Lower lobe of right lung (tissue), 2 donors: ENCODE measurements around the gene CCP110. TPM values are rescaled to one million over a fixed set of nuclear protein-coding genes. Genes with fewer than 3 reads are reported as not detected.

Experiments used
- ATAC-seq, 2 donors: fragments of 200-7000 bp; cut with Tn5 transposase; one replicate each; pipeline ENCODE4 v1.9.1; 2020 to 2022; ENCODE audit warnings: mild to moderate bottlenecking in 2 of 2, moderate library complexity in 2 of 2
- DNase-seq: peaks from one replicate; pipeline ENCODE4 v3.0.0-alpha.2; 2020
- H3K27ac ChIP-seq: fragments of 200-600 bp; one replicate; pipeline ENCODE4 v1.8.0; 2022
- H3K27me3 ChIP-seq: fragments of 200-600 bp; one replicate; pipeline ENCODE4 v1.8.0; 2022; ENCODE audit warnings: low read depth
- H3K36me3 ChIP-seq: fragments of 200-600 bp; one replicate; pipeline ENCODE4 v1.8.0; 2022; ENCODE audit warnings: mild to moderate bottlenecking
- H3K4me1 ChIP-seq: fragments of 200-600 bp; one replicate; pipeline ENCODE4 v1.8.0; 2022
- H3K4me3 ChIP-seq: fragments of 200-600 bp; one replicate; pipeline ENCODE4 v1.8.0; 2022; ENCODE audit warnings: mild to moderate bottlenecking
- H3K9me3 ChIP-seq: fragments of 200-600 bp; one replicate; pipeline ENCODE4 v1.8.0; 2022
- intact Hi-C: fragments of 100-400 bp; cut with DNase I; formaldehyde crosslinking; loops from one replicate; pipeline ENCODE4 v1.11.0; 2022
- total RNA-seq: library from RNA; stranded (reverse); fragmentation: NEBNext Ultra II Directional; extraction: Animal tissue kit (Norgen Biotek cat#: 25700); gene quantifications from one replicate; pipeline ENCODE4 v1.2.1, GENCODE V29; 2021
- TF ChIP-seq, protein P1 (sequence below): fragments of 200-600 bp; IDR thresholded peaks from one replicate; pipeline ENCODE4 v1.8.0; 2022; ENCODE audit warnings: antibody characterized with exemption, mild to moderate bottlenecking
- donor health status: DM: no; HTN: yes; CAD: no; lungs with severe emphysema.

CCP110 gene
- total RNA-seq, 1 donor from 2014 or later, result 23.9 TPM

DNA sequence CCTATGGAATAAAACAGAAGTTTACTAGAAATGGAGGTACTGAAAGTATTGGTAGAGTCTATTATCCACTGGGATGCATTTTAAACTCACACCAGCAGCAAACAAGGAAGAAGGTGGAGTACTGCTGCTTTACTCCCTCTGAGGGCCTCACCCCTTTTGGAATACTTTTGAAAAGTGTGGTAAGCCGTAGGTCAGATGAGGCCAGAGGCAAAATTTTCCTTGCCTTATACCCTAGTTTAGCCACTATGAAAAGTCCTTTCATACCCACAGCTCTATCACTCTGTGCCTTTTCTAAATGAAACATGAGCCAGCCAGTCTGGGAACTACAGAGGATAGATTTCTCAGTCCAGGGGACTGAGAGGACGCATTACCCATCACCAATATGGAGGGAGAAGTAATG lies 15.9 kb upstream of the CCP110 start:
- no peak for ATAC-seq
- H3K4me3 ChIP-seq, result no peak overlapping the region

DNA sequence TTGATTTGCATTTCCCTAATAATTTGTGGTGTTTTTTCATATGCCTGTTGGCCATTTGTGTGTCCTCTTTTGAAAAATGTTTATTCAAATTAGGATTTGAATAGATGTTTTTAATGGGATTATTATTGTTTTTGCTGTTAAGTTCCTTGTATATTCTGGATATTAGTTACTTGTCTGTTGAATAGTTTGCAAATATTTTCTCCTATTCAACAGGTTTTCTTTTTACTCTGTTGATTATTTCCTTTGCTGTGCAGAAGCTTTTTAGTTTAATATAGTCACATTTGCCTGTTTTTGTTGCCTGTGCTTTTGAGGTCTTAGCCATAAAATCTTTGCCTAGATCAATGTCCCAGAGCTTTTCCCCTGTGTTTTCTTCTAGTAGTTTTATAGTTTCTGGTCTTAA lies 11.4 kb upstream of the CCP110 start:
- Histone ChIP-seq H3K27ac (no peak overlapping the region), H3K9me3 (no peaks in the 10 kb centered on the region), H3K27me3 (no peaks in the 10 kb centered on the region), H3K4me1 (peaks cover 11% of the 10 kb centered on the region), H3K4me3 (no peak overlapping the region), H3K36me3 (peaks cover 62% of the 10 kb centered on the region)
- TF ChIP-seq, protein P1, sequence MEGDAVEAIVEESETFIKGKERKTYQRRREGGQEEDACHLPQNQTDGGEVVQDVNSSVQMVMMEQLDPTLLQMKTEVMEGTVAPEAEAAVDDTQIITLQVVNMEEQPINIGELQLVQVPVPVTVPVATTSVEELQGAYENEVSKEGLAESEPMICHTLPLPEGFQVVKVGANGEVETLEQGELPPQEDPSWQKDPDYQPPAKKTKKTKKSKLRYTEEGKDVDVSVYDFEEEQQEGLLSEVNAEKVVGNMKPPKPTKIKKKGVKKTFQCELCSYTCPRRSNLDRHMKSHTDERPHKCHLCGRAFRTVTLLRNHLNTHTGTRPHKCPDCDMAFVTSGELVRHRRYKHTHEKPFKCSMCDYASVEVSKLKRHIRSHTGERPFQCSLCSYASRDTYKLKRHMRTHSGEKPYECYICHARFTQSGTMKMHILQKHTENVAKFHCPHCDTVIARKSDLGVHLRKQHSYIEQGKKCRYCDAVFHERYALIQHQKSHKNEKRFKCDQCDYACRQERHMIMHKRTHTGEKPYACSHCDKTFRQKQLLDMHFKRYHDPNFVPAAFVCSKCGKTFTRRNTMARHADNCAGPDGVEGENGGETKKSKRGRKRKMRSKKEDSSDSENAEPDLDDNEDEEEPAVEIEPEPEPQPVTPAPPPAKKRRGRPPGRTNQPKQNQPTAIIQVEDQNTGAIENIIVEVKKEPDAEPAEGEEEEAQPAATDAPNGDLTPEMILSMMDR, result no peak
- intact Hi-C loops, result no loop called here
- DNase-seq, result no peak
- ATAC-seq, result no peak

More for the DNA sequence above, 15.9 kb upstream of the CCP110 start:
- H3K4me1 ChIP-seq, result peaks cover 4% of the 10 kb centered on the region
- DNase-seq, result no peak
- no peaks in the 10 kb centered on the region for H3K9me3 ChIP-seq
- TF ChIP-seq, protein P1, result no peak
- intact Hi-C loops, result no loop called here
- H3K27me3 ChIP-seq, result no peaks in the 10 kb centered on the region
- peaks cover 82% of the 10 kb centered on the region for H3K36me3 ChIP-seq
- H3K27ac ChIP-seq, result peak overlapping the region; percentile 33

DNA sequence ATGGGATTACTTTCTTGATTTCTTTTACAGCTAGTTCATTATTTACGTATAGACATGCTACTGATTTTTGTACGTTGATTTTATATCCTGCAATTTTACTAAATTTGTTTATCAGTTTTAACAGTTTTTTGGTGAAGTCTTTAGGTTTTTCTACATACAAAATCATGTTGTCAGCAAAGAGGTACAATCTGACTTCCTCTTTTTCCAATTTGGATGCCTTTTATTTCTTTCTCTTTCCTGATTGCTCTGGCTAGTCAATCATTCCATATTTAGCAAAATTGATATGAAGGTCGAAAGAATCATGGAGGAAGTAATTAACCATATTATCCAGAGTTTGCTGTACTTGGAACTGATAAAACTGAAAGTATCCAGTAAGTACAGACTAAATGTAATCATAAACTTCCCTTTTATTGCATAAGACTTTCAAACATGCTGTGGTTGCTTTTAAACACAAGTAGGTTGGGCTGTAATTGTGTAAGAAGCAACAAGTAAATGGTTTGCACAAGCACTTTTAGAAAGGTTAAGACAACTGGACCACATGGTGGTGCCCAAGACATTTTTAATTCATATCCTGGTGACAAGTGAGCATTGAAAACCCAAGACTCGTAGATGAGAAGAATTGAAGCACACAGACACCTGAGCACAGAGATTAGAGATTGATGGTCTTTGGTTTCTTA lies 10.2 kb upstream of the CCP110 start:
- H3K27me3 ChIP-seq, result no peaks in the 10 kb centered on the region
- no peaks in the 10 kb centered on the region for H3K9me3 ChIP-seq
- peaks cover 23% of the 10 kb centered on the region for H3K4me1 ChIP-seq
- H3K4me3 ChIP-seq, result no peak overlapping the region
- peak overlapping the region; percentile 39 for H3K27ac ChIP-seq
- DNase-seq (no peak), ATAC-seq (peak; percentile 77 to 79)
- H3K36me3 ChIP-seq, result peaks cover 55% of the 10 kb centered on the region
- intact Hi-C loops, result no loop called here
- TF ChIP-seq, protein P1, result no peak

DNA sequence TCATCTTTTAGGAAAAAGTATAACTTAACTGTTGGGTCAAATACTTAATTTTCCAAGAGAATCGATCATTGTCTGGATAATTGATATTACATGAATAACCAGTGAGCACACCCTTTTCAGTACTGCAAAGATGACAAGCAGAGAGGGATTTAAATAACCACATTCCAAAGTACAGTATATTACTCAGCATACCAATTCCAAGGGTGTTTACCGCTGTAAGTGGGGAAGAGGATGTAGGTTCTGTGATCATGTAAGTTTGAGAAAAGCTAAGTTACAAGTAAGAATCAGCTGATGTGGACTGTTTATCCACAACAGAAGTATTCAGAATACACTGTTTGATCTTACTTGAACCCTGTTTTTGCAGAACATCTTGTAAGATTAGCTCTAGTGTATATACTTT lies 8.0 kb upstream of the CCP110 start:
- intact Hi-C loops, result no loop called here
- Histone ChIP-seq H3K4me1 (peaks cover 45% of the 10 kb centered on the region), H3K27me3 (no peaks in the 10 kb centered on the region), H3K27ac (no peak overlapping the region), H3K9me3 (no peaks in the 10 kb centered on the region), H3K4me3 (no peak overlapping the region), H3K36me3 (peaks cover 32% of the 10 kb centered on the region)
- ATAC-seq (no peak), DNase-seq (no peak)
- TF ChIP-seq, protein P1, result no peak

DNA sequence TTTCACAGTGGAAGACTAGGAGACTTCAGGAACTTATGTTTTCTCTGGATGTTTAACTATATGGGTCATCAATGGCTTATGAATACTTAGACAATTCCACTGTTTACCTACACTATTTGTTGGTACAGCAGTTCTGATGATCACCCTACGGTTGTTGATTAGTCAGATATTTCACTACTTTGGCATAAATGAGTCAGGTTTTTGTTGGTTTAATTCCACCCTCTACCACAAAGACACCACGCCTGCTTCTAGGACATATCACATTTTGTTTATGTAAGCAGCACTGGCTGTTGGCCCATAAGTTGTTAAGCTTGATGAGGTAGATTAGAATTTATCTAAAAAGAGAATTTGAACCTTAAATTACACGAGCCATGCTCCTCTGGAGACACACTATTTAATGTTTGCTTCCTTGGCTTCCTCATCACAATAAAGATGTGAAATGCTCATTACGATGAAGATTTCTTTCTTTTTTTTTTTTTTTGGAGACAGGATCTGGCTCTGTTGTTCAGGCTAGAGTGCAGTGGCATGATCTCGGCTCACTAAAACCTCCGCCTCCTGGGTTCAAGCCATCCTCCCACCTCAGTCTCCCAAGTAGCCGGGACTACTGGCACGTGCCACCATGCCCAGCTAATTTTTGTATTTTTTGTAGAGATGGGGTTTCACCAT lies 6.2 kb upstream of the CCP110 start:
- intact Hi-C loops, result no loop called here
- Histone ChIP-seq H3K4me3 (no peak overlapping the region), H3K4me1 (peaks cover 54% of the 10 kb centered on the region), H3K36me3 (peaks cover 28% of the 10 kb centered on the region), H3K9me3 (no peaks in the 10 kb centered on the region), H3K27me3 (no peaks in the 10 kb centered on the region), H3K27ac (no peak overlapping the region)
- no peak for DNase-seq
- TF ChIP-seq, protein P1, result no peak
- ATAC-seq, result no peak
